NCI-H1092 (cell line): Measurements from ENCODE around the gene TECPR2.
"Not testable (repeated sequence)": the region's sequence is repeated elsewhere in the genome, so short reads cannot be mapped to it uniquely, and the experiment has no call there.

Experiments used
- DNase-seq: peaks from one replicate; lab custom pipeline; 2025; lab: John Stamatoyannopoulos, UW

Gene TECPR2

GRCh38 chr14:102528431-102529170 lies 165.9 kb downstream of the TECPR2 start:
- no peak for DNase-seq

DNA sequence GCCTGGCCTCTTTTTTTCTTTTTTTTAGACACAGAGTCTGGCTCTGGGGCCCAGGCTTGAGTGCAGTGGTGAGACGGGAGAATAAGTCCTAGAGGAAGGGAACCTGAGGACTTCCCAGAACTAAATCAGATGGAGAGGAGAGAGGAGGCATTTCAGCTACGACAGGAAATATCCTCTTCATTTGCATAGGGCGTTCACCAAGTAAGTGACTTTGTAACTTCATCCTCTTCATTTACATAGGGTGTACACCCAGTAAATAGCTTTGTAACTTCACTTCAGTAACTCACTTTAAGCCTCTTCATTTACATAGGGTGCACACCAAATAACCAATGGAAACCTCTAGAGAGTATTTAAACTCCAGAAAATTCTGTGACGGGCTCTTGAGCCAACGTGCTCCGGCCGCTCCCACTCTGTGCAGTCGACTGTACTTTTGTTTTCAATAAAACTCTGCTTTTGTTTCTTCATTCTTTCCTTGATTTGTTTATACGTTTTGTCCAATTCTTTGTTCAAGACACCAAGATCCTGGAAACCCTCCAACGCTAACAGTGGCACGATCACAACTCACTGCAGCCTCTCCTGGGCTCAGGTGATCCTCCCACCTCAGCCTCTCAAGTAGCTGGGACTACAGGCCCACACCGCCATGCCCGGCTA lies 168.2 kb downstream of the TECPR2 start:
- DNase-seq = no peak

GRCh38 chr14:102532204-102532658 lies 169.5 kb downstream of the TECPR2 start:
- no peak for DNase-seq

- no peak for DNase-seq
Measured at GRCh38 chr14:102537981-102538601, 175.3 kb downstream of the TECPR2 start.

DNA sequence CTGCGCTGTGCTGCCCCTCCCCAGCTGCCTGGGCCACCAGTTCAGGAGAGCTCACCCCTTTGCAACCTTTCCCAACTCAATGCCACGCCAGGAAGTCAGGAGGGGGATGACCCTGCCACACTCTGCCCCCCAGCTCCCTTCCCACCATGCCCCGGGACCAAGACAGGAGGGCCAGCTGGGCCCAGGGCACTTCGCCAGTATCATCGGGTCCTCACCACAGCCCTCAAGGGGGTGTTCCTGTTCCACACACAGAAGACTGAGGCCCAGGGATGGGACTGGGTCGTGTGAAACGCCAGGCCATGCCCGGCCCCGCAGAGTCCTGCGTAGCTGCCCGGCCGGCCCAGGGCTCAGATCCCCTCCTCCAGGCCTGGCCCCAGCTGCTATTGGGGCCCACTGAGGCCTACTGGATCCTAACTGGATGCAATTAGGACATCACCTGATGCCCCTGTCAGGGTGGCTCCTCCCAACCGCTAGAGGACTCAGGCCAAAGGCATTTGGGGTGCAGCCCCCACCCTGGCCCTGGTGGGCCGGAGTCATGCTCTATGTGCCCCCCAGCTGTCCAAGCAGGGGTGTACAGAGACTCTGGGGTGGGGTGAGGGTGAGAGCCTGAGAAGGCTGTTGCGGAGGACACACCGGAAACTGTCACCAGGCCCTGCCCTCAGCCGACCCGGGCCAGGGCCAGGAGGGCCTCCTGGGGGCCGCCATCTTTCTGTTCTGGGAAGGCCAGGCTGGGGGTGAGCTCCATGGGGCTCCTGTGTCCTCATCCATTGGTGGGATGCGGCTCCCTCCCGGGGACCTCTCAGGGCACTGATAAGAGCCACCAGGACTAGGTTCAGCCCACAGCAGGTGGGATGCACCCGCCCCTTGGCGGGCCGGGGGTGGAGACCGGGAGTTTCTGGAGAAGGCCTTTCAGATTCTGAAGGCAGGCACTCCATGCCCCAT lies 176.1 kb downstream of the TECPR2 start:
- peak; percentile 14 for DNase-seq

- DNase-seq = peak; percentile 92
Measured at GRCh38 chr14:102539544-102540314, 177.0 kb downstream of the TECPR2 start.

- peak; percentile 90 for DNase-seq
Measured at GRCh38 chr14:102540315-102541028, 177.7 kb downstream of the TECPR2 start.

DNA sequence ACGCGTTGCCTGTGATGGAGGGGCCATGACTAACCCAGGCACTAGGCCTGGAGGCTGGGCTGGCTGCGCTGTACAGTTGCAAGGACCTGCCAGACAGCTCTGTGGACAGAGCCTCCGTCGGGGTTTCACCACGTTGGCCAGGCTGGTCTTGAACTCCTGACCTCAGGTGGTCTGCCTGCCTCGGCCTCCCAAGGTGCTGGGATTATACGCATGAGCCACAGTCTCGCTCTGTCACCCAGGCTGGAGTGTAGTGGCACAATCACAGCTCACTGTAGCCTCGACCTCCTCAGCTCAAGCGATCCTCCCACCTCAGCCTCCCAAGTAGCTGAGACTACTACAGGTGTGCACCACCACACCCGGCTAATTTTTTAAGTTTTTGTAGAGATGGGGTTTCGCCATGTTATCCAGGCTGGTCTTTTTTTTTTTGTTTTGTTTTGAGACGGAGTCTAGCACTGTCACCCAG lies 178.3 kb downstream of the TECPR2 start:
- DNase-seq = not testable (repeated sequence)

DNA sequence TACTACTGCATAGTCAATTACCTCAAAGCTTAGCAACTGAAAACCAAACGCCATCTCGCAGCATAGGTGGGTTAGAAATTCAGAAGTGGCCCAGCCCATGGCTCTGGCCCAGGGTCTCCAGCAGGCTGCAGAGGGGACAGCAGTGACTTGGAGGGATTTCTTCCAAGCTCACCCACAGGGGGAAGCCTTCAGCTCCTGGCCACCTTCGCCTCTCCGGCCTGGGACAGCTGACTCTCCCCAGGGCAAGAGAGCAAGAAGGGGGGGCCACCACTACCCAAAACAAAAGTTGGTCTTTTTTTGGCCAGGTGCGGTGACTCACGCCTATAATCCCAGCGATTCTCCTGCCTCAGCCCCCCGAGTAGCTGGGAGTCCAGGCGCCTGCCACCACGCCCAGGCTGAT lies 179.0 kb downstream of the TECPR2 start:
- no peak for DNase-seq

DNA sequence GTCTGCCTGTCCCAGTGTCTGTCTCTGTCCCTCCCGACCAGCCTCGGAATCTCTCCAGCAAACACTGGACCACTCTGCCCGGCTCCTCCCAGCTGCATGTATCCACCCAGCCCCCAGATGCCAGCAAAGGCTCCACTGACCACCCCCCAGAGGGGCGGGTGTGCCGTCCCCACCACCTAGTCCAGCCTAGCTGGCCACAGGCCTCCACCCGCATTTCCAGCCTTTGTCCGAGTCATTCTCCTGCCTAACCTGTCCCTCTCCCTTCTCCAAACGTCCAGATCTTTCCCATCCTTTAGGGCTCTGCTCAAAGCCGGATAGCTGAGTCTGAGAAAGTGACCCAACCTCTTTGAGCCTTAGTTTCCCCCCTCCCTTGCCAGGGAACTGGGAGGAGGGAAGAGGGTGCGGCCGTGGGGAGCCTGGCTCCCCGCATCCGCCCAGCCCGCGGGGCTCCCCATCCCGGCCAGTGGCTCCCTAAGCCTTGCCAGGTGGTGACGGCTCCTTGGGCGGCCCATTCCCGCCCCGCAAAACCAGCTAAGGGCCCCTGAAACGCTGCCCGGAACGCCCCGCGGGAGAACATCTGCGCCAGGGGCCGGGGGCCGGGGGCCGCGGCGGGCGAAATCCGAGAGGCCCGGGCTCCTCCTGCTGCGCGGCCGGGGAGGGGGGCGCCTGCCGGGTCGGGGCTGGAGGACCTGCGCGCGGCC lies 181.5 kb downstream of the TECPR2 start:
- DNase-seq = no peak

DNA sequence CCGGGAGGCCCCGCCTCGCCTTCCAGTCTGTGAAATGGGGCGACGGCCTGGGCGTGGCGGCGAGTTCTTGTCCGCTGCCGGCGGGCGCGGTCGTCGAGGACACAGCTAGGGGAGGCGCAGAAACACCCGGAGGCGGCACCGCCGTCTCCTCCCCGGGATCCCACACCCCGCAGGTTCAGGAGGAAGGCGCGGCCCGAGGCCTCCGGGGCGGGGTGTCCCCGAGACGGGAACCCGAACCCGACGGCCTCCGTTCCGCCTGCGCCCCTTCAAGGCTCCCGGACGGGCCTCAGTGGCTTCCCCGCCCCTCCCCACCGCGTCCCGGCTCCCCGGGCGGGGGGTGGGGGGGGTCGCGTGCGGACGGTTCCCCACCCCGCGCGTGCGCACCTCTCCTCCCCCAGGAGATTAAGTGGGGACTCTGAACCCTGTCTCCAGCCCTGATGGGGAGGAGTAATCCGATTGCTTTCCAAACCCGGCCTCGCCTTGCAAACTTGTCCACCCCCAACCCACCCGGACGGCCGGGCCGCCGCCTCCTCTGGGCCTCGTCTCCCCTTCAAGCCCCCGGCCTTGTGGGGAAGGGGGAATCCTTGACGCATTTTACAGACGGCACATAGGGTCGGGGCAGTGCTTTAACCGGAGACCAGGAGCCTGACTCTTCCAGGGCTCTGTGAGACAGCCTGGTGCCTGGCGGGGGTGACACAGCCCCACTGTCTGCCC lies 182.2 kb downstream of the TECPR2 start:
- no peak for DNase-seq

DNA sequence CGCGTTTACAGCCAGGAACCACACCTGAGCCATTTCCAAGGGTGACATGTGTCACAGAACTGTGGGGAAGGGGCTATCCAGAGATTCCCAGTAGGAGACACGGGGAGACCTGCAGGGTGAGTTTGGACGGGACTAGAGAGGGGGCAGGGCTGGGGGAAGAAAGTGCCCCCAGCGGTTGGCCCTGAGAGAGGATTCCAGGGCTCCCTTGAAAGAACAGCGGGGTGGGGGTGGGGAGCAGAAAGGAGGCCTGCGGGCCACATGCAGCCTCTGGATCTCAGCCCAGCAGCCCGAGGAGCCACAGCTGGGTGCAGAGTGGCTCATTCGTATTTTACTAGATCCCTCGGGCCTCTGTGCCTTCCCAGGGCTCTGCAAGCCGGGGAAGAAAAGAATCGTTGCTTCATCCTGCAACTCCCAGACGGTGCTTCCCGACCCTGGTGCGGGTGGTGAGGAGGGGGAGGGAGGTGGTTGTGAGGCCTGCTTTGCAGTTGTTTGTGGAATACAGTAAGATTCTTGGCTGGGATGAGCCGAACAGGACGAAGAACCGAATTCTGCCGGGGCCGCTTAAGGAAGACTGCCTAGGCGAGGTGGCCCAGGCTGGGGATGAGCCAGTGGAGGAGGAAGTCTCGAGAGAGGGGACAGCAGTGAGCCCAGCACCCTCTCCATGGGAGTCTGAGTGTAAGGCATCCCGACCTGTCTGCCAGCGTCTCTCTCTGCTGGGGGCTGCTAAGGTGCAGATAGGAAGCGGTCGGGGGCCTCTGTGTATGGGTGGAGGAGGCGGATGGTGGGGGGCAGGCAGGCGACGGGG lies 182.9 kb downstream of the TECPR2 start:
- DNase-seq = peak; percentile 11

DNA sequence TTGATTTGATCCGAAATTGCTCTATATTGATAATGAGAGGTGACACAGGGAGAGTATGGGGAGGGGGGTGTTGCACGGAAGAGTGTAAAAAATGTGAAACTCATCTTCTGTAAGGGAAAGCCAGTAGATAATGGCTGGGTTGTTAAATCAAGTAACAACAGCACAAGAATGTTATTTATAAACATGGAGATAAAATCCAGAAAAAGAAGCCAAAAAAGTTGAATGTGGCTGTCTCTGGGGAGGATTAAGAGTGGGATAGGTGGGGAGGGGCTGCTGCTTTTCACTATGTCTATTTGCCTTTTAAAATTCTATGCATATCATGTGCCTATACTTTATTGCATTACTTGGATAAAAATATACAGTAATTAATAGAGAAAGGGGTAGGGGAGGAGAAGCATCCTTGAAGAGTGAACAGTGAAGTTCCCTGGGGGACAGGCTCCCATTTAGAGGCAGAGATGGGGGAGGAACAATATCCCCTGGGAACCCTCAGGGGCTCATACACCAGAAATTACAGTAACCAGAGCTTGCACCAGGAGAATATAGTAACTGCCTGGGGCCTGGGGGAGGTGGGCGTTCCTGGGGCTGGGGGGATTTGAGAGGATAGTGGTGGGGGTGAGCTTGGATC lies 186.0 kb downstream of the TECPR2 start:
- no peak for DNase-seq

GRCh38 chr14:102550927-102551401 lies 188.2 kb downstream of the TECPR2 start:
- not testable (repeated sequence) for DNase-seq
